Measurements from ENCODE around the gene FUS.

The FUS gene

DNA sequence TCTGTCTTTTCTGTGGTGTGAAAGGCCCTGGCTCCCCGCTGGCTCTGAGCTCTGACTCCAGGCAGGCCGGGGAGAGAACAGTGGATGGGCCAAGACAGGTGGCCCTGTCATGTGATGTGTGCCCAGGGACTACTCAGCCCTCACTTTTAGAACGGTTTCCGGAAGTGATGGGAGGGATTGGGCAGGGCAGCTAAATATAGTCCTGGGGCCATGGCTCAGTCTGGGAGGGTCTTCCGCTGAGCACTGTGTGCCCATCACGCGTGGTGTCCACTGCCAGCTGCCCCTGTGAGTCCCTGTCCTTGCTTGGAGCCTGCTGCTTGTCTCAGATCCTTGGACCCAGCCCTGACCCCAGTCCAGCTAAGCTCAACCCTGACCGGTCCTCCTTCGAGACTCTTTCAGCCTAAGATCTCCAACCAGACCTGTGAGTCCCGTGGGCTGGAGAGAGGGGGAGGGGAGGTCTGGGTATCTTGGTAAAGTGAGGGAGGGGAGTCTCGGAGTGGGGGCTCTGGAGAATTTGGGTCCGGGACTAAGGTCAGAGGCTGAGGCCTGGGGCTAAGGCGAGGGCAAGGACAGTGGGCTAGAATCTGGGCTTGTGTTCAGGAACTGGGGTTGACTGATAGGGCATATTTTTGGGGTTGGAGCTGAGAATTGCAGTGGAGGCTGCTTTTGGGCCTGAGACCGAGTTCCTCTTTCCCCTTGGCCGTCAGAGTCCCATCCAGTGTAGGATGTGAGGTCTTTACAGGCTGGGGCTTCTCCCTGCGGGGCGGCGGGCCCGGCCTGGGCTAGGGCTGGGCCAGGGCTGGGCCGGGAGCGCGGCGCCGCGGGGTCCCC, 34.2 kb downstream of the FUS start, which contains the start of gene TRIM72:
Gene TRIM72 (plus strand): TSS at position 243 of the 831 bp plus-strand sequence. CDS start 620 bp downstream, outside the sequence.
- no peak for DNase-seq
- Mint-ChIP-seq H3K9me3 (no peaks in the 10 kb centered on the region), H3K4me3 (no peak within 1 kb of the TSS), H3K27me3 (peaks cover 74% of the 10 kb centered on the region), H3K4me1 (peaks cover 36% of the 10 kb centered on the region), H3K36me3 (no peaks in the 10 kb centered on the region), H3K27ac (no peak within 1 kb of the TSS)
- CTCF ChIA-PET, result interaction anchor here (0.6 to 2.6 kb wide), 2 partner anchors 13 to 230 kb away, joined by 3 to 7 read pairs; no protein-coding TSS in a partner anchor

DNA sequence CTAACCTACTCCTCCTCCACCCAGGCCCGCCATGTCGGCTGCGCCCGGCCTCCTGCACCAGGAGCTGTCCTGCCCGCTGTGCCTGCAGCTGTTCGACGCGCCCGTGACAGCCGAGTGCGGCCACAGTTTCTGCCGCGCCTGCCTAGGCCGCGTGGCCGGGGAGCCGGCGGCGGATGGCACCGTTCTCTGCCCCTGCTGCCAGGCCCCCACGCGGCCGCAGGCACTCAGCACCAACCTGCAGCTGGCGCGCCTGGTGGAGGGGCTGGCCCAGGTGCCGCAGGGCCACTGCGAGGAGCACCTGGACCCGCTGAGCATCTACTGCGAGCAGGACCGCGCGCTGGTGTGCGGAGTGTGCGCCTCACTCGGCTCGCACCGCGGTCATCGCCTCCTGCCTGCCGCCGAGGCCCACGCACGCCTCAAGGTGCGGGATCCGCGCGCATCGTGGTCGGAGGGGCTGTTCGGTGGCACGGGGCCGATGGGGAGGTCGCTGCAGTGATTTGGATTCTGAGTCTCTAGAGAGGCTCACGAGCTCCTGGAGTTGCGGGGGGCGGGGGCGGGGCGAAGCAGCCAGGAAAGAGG, 34.9 kb downstream of the FUS start:
- H3K36me3 Mint-ChIP-seq, result no peaks in the 10 kb centered on the region
- DNase-seq, result no peak

DNA sequence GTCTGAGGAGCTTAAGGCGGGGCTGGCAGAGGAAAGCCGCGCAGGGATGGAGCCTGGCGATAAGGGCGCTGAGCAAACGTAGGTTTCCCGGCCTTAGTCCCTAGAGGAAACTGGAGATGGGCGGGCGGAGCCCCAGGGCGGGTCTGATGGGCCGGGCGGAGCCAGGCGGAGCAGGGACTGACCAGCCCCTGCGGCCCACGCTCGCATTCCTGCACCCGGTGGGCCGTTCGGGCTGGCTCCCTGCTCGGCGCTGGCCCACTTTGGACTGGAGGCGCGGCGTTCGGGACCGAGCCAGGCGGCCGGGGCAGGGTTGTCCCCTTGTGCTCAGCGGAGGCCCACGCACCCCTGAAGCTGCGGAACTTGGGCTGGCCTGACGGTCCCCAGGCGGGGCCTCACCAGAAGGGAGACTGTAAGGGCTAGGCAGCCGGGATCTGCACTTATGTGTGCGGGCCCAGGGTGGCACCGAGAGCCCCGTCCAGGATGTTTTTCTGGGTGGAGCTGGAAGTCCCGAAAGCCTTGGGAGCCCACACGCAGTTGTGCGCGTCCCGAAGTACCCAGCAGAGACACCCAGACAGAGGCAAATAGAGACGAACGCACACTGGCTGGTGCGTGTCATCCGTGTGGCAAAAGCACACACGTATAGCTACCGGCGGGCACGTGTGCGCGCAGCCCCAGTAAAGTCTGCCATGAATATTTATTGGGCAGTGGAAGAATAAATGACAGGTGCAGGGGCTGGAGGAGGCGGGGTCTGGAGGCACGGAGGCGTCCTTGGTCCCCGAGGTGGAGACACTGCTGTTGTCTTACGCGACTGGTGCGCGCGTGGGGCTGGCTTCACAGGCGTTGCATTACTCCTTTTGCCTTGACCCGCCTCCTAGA, 35.6 kb downstream of the FUS start:
- Mint-ChIP-seq H3K27ac (no peak overlapping the region), H3K4me1 (peaks cover 34% of the 10 kb centered on the region), H3K4me3 (peak overlapping the region; percentile 41), H3K27me3 (peaks cover 85% of the 10 kb centered on the region), H3K36me3 (no peaks in the 10 kb centered on the region), H3K9me3 (no peaks in the 10 kb centered on the region)
- CTCF ChIA-PET, result interaction anchor here (2.6 kb wide), 1 partner anchor 15 kb away, joined by 7 read pairs; no protein-coding TSS in a partner anchor
- peak; percentile 49 for DNase-seq

More for the DNA sequence above, 34.9 kb downstream of the FUS start:
- Mint-ChIP-seq H3K27ac (no peak overlapping the region), H3K4me3 (peak overlapping the region; percentile 41), H3K9me3 (no peaks in the 10 kb centered on the region), H3K27me3 (peaks cover 81% of the 10 kb centered on the region), H3K4me1 (peaks cover 36% of the 10 kb centered on the region)
- CTCF ChIA-PET, result interaction anchor here (0.6 to 2.6 kb wide), 2 partner anchors 14 to 230 kb away, joined by 3 to 7 read pairs; no protein-coding TSS in a partner anchor

DNA sequence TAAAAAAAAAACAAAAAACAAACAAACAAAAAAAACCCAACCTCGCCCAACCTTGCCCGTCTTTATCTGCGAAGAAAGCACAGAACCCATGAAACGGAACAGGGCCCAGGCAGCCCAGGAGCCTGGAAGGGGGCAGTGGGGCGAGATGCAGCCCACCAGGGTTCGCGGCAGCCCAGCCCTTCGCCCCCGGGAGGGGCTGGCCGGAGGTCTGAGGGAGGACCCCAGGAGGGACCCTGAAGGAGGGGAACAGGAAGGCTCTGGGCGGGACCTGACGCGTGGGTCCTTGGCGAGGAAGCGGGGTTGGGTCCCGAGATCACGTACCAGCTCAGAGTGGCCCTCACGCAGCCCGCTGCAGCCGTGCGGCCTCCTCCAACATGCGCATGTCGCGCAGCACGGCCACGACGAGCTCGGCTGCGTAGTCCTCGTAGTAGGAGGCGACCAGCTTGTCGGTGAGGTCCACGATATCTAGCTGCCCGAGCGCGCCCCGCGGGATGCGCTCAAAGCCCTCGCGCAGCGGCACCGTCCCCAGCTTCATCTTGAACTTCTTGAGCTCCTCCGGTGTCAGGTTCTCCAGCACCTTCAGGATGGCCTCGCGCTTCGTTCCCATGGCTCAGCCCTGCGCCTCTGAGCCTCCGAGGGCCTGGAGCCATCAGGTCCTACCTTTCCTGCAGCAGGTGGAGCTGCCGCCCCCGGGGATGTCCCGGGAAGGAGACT, 36.6 kb downstream of the FUS start, which contains the start of gene PYDC1:
Gene PYDC1 (minus strand): TSS at position 714 of the 714 bp plus-strand sequence. CDS start 107 bp downstream, at position 607.
- Mint-ChIP-seq H3K27me3 (peaks cover 94% of the 10 kb centered on the region), H3K9me3 (no peaks in the 10 kb centered on the region), H3K4me1 (peaks cover 31% of the 10 kb centered on the region), H3K36me3 (no peaks in the 10 kb centered on the region), H3K4me3 (peak within 1 kb of the TSS; percentile 49), H3K27ac (no peak within 1 kb of the TSS)
- CTCF ChIA-PET, result interaction anchor here (1.2 kb wide), 1 partner anchor 71 kb away, joined by 3 read pairs; no protein-coding TSS in a partner anchor
- peak; percentile 32 for DNase-seq

DNA sequence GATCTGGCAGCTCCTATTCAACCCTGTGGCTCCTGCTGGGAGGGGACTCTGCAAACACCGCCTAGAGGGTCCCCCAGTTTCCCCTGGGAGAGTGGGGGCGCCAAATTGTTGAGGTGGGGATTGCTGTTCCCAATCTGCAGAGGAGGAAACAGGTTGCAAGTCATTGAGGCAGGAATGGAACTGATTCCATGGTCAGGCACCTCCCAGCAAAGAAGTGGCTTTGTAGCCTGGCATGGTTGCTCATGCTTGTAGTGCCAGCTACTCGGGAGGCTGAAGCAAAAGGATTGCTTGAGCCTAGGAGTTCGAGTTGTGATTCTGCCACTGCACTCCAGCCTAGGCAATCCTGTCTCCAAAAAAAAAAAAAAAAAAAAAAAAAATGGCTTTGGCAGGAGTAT, 37.2 kb downstream of the FUS start:
- peaks cover 95% of the 10 kb centered on the region for H3K27me3 Mint-ChIP-seq
- H3K4me3 Mint-ChIP-seq, result peak overlapping the region; percentile 47
- no peaks in the 10 kb centered on the region for H3K9me3 Mint-ChIP-seq
- no peaks in the 10 kb centered on the region for H3K36me3 Mint-ChIP-seq
- no peak for DNase-seq
- H3K27ac Mint-ChIP-seq, result no peak overlapping the region
- H3K4me1 Mint-ChIP-seq, result peaks cover 26% of the 10 kb centered on the region
- CTCF ChIA-PET, result interaction anchor here (0.7 to 1.2 kb wide), 2 partner anchors 32 to 70 kb away, joined by 3 read pairs; no protein-coding TSS in a partner anchor

DNA sequence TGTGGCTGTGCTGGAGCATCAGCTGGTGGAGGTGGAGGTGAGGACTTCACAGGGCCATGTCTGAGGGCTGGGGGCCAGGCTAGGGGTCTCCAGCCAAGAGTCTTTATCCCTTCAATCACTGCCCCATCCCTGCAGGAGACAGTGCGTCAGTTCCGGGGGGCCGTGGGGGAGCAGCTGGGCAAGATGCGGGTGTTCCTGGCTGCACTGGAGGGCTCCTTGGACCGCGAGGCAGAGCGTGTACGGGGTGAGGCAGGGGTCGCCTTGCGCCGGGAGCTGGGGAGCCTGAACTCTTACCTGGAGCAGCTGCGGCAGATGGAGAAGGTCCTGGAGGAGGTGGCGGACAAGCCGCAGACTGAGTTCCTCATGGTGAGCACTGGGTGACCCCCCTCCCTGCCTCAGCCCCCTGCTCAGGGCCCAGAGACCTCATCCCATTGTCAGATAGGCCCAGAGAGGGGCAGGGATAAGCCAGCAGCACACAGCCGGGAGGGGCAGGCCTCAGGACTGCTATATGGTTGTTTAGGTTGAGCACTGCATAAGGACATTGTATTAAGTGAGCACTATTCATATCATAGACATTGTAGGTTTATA, 39.3 kb downstream of the FUS start:
- no peak overlapping the region for H3K4me3 Mint-ChIP-seq
- CTCF ChIA-PET, result no interaction called here
- no peak for DNase-seq
- H3K27me3 Mint-ChIP-seq, result peaks cover 80% of the 10 kb centered on the region
- H3K27ac Mint-ChIP-seq, result no peak overlapping the region
- no peaks in the 10 kb centered on the region for H3K36me3 Mint-ChIP-seq
- H3K9me3 Mint-ChIP-seq, result no peaks in the 10 kb centered on the region
- peaks cover 20% of the 10 kb centered on the region for H3K4me1 Mint-ChIP-seq

DNA sequence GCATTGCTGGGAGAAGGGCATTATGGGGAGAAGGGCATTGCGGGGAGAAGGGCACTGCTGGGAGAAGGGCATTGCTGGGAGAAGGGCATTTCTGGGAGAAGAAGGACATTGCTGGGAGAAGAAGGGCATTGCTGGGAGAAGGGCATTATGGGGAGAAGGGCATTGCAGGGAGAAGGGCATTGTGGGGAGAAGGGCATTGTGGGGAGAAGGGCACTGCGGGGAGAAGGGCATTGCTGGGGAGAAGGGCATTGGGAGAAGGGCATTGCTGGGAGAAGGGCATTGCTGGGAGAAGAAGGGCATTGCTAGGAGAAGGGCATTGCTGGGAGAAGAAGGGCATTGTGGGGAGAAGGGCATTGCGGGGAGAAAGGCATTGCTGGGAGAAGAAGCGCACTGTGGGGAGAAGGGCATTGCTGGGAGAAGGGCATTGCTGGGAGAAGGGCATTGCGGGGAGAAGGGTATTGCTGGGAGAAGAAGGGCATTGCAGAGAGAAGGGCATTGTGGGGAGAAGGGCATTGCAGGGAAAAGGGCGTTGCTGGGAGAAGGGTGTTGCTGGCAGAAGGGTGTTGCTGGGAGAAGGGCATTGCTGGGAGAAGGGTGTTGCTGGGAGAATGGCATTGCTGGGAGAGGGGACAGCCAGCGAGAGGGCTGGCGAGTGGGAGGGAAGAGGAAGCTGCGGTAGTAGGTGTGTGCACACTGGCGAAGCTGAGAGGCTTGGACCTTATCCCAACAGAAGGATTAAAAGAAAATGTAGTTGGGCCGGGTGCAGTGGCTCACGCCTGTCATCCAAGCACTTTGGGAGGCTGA, 41.6 kb downstream of the FUS start:
- Mint-ChIP-seq H3K27ac (no peak overlapping the region), H3K4me1 (peaks cover 5% of the 10 kb centered on the region), H3K27me3 (peaks cover 58% of the 10 kb centered on the region), H3K9me3 (no peaks in the 10 kb centered on the region), H3K36me3 (no peaks in the 10 kb centered on the region), H3K4me3 (no peak overlapping the region)
- no peak for DNase-seq
- CTCF ChIA-PET, result no interaction called here

DNA sequence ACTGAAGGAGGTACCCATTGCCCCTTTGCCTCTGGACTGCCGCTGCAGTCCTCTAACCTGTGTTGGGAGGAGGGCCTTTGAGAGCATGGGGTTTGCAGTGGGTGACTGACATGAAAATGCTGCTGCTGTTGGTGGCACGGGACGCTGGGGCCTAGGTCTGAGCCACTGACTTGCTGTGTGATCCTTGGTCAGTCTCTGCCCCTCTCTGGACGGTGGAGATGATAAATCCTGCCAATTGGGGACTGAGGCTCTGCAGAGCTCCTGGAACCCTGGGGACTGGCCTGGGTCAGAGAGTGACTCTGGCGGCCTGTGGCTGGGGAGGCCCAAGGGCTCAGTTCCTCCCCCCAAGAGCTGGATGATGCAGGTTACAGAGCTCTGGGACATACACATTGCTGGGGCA, 43.1 kb downstream of the FUS start:
- CTCF ChIA-PET, result no interaction called here
- H3K36me3 Mint-ChIP-seq, result no peaks in the 10 kb centered on the region
- H3K9me3 Mint-ChIP-seq, result no peaks in the 10 kb centered on the region
- no peaks in the 10 kb centered on the region for H3K4me1 Mint-ChIP-seq
- H3K4me3 Mint-ChIP-seq, result no peak overlapping the region
- peaks cover 46% of the 10 kb centered on the region for H3K27me3 Mint-ChIP-seq
- DNase-seq, result no peak
- no peak overlapping the region for H3K27ac Mint-ChIP-seq

DNA sequence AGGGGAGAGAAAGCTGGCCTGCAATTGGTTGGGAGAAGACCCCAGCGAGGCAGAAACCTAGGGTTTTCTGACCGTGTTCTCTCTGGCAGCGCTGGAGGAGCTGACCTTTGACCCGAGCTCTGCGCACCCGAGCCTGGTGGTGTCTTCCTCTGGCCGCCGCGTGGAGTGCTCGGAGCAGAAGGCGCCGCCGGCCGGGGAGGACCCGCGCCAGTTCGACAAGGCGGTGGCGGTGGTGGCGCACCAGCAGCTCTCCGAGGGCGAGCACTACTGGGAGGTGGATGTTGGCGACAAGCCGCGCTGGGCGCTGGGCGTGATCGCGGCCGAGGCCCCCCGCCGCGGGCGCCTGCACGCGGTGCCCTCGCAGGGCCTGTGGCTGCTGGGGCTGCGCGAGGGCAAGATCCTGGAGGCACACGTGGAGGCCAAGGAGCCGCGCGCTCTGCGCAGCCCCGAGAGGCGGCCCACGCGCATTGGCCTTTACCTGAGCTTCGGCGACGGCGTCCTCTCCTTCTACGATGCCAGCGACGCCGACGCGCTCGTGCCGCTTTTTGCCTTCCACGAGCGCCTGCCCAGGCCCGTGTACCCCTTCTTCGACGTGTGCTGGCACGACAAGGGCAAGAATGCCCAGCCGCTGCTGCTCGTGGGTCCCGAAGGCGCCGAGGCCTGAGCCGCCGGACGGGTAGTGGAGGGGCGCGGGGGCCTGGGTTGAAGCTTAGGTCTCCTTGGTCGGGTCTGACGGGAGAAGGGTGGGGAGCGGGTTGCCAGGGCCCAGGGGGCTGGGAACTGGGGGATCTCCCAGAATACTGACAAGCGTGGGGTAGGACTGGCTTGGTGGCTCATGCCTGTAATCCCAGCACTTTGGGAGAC, 44.4 kb downstream of the FUS start:
- H3K27me3 Mint-ChIP-seq, result peaks cover 41% of the 10 kb centered on the region
- H3K36me3 Mint-ChIP-seq, result no peaks in the 10 kb centered on the region
- no peak overlapping the region for H3K4me3 Mint-ChIP-seq
- no peaks in the 10 kb centered on the region for H3K9me3 Mint-ChIP-seq
- no peaks in the 10 kb centered on the region for H3K4me1 Mint-ChIP-seq
- no peak for DNase-seq
- H3K27ac Mint-ChIP-seq, result no peak overlapping the region
- CTCF ChIA-PET, result no interaction called here

DNA sequence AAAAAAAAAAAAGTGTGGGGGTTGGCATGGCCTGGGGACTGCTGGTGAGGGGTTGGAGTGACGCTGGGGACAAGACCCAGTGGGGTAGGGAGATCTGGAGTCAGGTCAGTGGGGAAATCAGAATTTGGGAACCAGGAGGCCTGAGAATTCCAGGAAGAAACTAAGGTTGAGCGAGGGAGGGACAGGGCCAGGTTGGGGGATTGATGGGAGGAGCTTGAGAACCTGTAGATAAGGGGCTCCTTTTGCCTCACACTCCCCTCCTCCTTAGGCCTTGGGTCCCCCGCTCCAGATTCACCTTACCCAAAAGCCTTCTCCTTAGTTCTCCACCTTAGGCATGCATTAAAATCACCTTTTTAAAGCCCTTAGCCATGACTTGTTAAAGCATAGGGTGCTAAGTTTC, 45.3 kb downstream of the FUS start:
- H3K4me1 Mint-ChIP-seq, result no peaks in the 10 kb centered on the region
- peaks cover 37% of the 10 kb centered on the region for H3K27me3 Mint-ChIP-seq
- CTCF ChIA-PET, result no interaction called here
- no peak for DNase-seq
- H3K27ac Mint-ChIP-seq, result no peak overlapping the region
- H3K9me3 Mint-ChIP-seq, result no peaks in the 10 kb centered on the region
- no peak overlapping the region for H3K4me3 Mint-ChIP-seq
- no peaks in the 10 kb centered on the region for H3K36me3 Mint-ChIP-seq

DNA sequence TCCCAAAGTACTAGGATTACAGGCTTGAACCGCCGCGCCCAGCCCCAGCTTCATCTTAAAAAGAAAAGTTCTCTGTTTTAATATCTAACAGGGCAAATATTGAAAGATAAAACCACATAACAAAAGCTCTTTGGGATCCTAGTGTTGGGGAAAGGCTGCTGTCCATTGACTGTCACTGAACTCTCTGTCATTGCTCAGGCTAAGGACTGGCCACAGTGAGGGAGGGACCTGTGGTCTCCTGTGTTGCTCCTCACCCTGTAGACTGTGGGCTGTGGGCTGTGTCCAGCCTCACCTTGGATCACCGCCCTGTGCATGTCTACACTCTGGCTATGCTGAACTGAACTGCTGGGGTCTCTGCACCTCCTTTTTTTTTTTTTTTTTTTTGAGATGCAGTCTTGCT, 48.3 kb downstream of the FUS start:
- no peaks in the 10 kb centered on the region for H3K4me1 Mint-ChIP-seq
- CTCF ChIA-PET, result no interaction called here
- no peak overlapping the region for H3K27ac Mint-ChIP-seq
- no peak for DNase-seq
- H3K36me3 Mint-ChIP-seq, result no peaks in the 10 kb centered on the region
- H3K27me3 Mint-ChIP-seq, result peaks cover 16% of the 10 kb centered on the region
- H3K4me3 Mint-ChIP-seq, result no peak overlapping the region
- peaks cover 2% of the 10 kb centered on the region for H3K9me3 Mint-ChIP-seq

DNA sequence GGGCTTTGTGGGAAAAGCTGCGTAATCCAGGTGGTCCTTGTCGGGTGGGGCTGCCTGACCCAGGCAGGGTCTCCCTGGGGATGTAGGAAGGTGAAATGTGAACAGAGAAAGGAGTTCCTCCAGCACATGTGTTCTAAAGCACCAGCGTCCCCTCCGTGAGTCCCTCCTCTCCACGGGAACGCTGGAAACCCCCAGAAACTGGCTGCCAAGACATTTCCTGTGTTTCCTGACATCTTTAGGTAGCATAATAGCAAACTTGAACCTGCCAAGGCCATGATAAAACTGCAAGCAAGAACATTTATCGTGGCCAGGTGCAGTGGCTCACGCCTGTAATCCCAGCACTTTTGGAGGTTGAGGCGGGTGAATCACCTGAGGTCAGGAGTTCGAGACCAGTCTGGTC, 49.6 kb downstream of the FUS start:
- peaks cover 22% of the 10 kb centered on the region for H3K27me3 Mint-ChIP-seq
- peaks cover 6% of the 10 kb centered on the region for H3K9me3 Mint-ChIP-seq
- H3K4me3 Mint-ChIP-seq, result no peak overlapping the region
- no peak for DNase-seq
- no peaks in the 10 kb centered on the region for H3K4me1 Mint-ChIP-seq
- no peak overlapping the region for H3K27ac Mint-ChIP-seq
- CTCF ChIA-PET, result interaction anchor here (1.3 kb wide), 1 partner anchor 14 kb away, joined by 4 read pairs; no protein-coding TSS in a partner anchor
- H3K36me3 Mint-ChIP-seq, result no peaks in the 10 kb centered on the region
